ENCODE results near the gene GNG5. TPM values are rescaled to one million over a fixed set of nuclear protein-coding genes. Genes with fewer than 3 reads are reported as not detected.
A peak's percentile ranks its signal among the peaks of the same experiment; 100 is the strongest.

Gene GNG5
- total and polyA plus RNA-seq, 3 experiments from 2014 or later: 123 to 249 (median 128) TPM

GRCh38 chr1:84488107-84488506 lies 18.3 kb downstream of the GNG5 start:
- no peak overlapping the region for H3K4me3 Mint-ChIP-seq
- CTCF ChIA-PET: no interaction called here
- Histone ChIP-seq H3K9me3 (ENCODE audit: low read length) (no peaks in the 10 kb centered on the region), H3K4me3 (ENCODE audit: low read length) (no peak overlapping the region), H3K4me1 (ENCODE audit: insufficient read depth, low read length) (peaks cover 8% of the 10 kb centered on the region), H3K27me3 (ENCODE audit: insufficient read depth, low read length, poor library complexity, severe bottlenecking) (no peaks in the 10 kb centered on the region), H3K36me3 (ENCODE audit: insufficient read depth, low read length) (peaks cover 44% of the 10 kb centered on the region), H3K27ac (ENCODE audit: low read depth, low read length) (no peak overlapping the region)
- H3K27ac Mint-ChIP-seq: no peak overlapping the region
- no peaks in the 10 kb centered on the region for H3K9me3 Mint-ChIP-seq
- H3K27me3 Mint-ChIP-seq: no peaks in the 10 kb centered on the region
- peaks cover 7 to 82% (median 24%) of the 10 kb centered on the region in 3 donors for H3K36me3 Mint-ChIP-seq
- POLR2A ChIA-PET: no interaction called here
- no peak for DNase-seq
- H3K4me1 Mint-ChIP-seq: peaks cover 40 to 59% (median 46%) of the 10 kb centered on the region in 3 donors

GRCh38 chr1:84481317-84481716 lies 25.1 kb downstream of the GNG5 start:
- Mint-ChIP-seq H3K27me3 (peaks cover 15 to 16% of the 10 kb centered on the region in 2 donors), H3K36me3 (peaks cover 27 to 59% (median 29%) of the 10 kb centered on the region in 3 donors), H3K27ac (peak overlapping the region in 2 of 8 donors; percentile 24 to 33), H3K9me3 (peaks cover 3 to 9% (median 6%) of the 10 kb centered on the region in 5 donors), H3K4me3 (peak overlapping the region; percentile 37 to 79 (median 57)), H3K4me1 (peaks cover 48 to 67% (median 62%) of the 10 kb centered on the region in 3 donors)
- no peak for DNase-seq
- H3K27ac ChIP-seq (ENCODE audit: low read depth, low read length): no peak overlapping the region
- H3K36me3 ChIP-seq (ENCODE audit: insufficient read depth, low read length): peaks cover 21% of the 10 kb centered on the region
- ChIA-PET POLR2A (no interaction called here), CTCF (interaction anchor here (1.8 kb wide), 1 partner anchor 93 kb away, joined by 6 read pairs; the partner anchor contains the start of gene CTBS)
- peak overlapping the region; percentile 32 for H3K4me3 ChIP-seq (ENCODE audit: low read length)
- peaks cover 35% of the 10 kb centered on the region for H3K4me1 ChIP-seq (ENCODE audit: insufficient read depth, low read length)
- no peaks in the 10 kb centered on the region for H3K9me3 ChIP-seq (ENCODE audit: low read length)
- no peaks in the 10 kb centered on the region for H3K27me3 ChIP-seq (ENCODE audit: insufficient read depth, low read length, poor library complexity, severe bottlenecking)

- CTCF ChIA-PET: interaction anchor here (1.3 to 1.8 kb wide), 4 partner anchors 25 to 336 kb away, joined by 4 to 8 read pairs (median 5); partner anchors contain the start of genes CTBS, GNG5, PRKACB and SPATA1
- H3K9me3 ChIP-seq (ENCODE audit: low read length): no peaks in the 10 kb centered on the region
- H3K27ac ChIP-seq (ENCODE audit: low read depth, low read length): peak overlapping the region; percentile 85
- POLR2A ChIA-PET: interaction anchor here (1.3 to 3.0 kb wide), 3 partner anchors 12 to 93 kb away, joined by 3 to 13 read pairs (median 12); partner anchors contain the start of genes CTBS, GNG5 and SPATA1
- DNase-seq: no peak
- peaks cover 35% of the 10 kb centered on the region for H3K4me1 ChIP-seq (ENCODE audit: insufficient read depth, low read length)
- no peaks in the 10 kb centered on the region for H3K27me3 ChIP-seq (ENCODE audit: insufficient read depth, low read length, poor library complexity, severe bottlenecking)
- peaks cover 21% of the 10 kb centered on the region for H3K36me3 ChIP-seq (ENCODE audit: insufficient read depth, low read length)
- H3K4me3 Mint-ChIP-seq: peak overlapping the region; percentile 46 to 100 (median 98)
- peaks cover 3 to 9% (median 6%) of the 10 kb centered on the region in 5 donors for H3K9me3 Mint-ChIP-seq
- peak overlapping the region in 1 of 8 donors; percentile 42 for H3K27ac Mint-ChIP-seq
- peak overlapping the region; percentile 54 for H3K4me3 ChIP-seq (ENCODE audit: low read length)
- peaks cover 15 to 23% of the 10 kb centered on the region in 2 donors for H3K27me3 Mint-ChIP-seq
- peaks cover 22 to 54% (median 29%) of the 10 kb centered on the region in 3 donors for H3K36me3 Mint-ChIP-seq
- H3K4me1 Mint-ChIP-seq: peaks cover 43 to 61% (median 55%) of the 10 kb centered on the region in 3 donors
These were observed 25.7 kb downstream of the GNG5 start for GRCh38 chr1:84480650-84481049.

- H3K36me3 ChIP-seq (ENCODE audit: insufficient read depth, low read length): peaks cover 21% of the 10 kb centered on the region
These were observed 26.4 kb downstream of the GNG5 start for GRCh38 chr1:84479998-84480397.

GRCh38 chr1:84478876-84479868 lies 27.2 kb downstream of the GNG5 start, which contains the start of gene RPF1:
Gene RPF1, plus strand, starts transcription at chr1:84479266. Its CDS starts 16 bp downstream, at chr1:84479282.
- Mint-ChIP-seq H3K9me3 (peaks cover 3 to 9% (median 6%) of the 10 kb centered on the region in 5 donors), H3K27me3 (peaks cover 17 to 38% of the 10 kb centered on the region in 2 donors), H3K36me3 (peaks cover 21 to 40% (median 28%) of the 10 kb centered on the region in 3 donors), H3K27ac (peak within 1 kb of the TSS; percentile 97 to 100 (median 99)), H3K4me1 (peaks cover 39 to 55% (median 47%) of the 10 kb centered on the region in 3 donors), H3K4me3 (peak within 1 kb of the TSS; percentile 98 to 100 (median 99))
- CTCF ChIA-PET: interaction anchor here (0.9 to 1.8 kb wide), 7 partner anchors 23 to 338 kb away, joined by 4 to 8 read pairs (median 4); partner anchors contain the start of genes CTBS, GNG5, PRKACB and SPATA1
- peak within 1 kb of the TSS; percentile 54 for H3K4me3 ChIP-seq (ENCODE audit: low read length)
- peaks cover 20% of the 10 kb centered on the region for H3K36me3 ChIP-seq (ENCODE audit: insufficient read depth, low read length)
- H3K27me3 ChIP-seq (ENCODE audit: insufficient read depth, low read length, poor library complexity, severe bottlenecking): no peaks in the 10 kb centered on the region
- POLR2A ChIA-PET: interaction anchor here (0.6 to 3.0 kb wide), 6 partner anchors 27 to 94 kb away, joined by 3 to 13 read pairs (median 3); partner anchors contain the start of genes CTBS, GNG5 and SPATA1
- DNase-seq: peak; percentile 68 to 89 (median 85)
- no peaks in the 10 kb centered on the region for H3K9me3 ChIP-seq (ENCODE audit: low read length)
- peak within 1 kb of the TSS; percentile 85 for H3K27ac ChIP-seq (ENCODE audit: low read depth, low read length)
- peaks cover 35% of the 10 kb centered on the region for H3K4me1 ChIP-seq (ENCODE audit: insufficient read depth, low read length)

More at GRCh38 chr1:84479998-84480397, 26.4 kb downstream of the GNG5 start:
- Mint-ChIP-seq H3K27me3 (peaks cover 15 to 30% of the 10 kb centered on the region in 2 donors), H3K36me3 (peaks cover 22 to 48% (median 30%) of the 10 kb centered on the region in 3 donors), H3K4me3 (peak overlapping the region; percentile 98 to 100 (median 99)), H3K9me3 (peaks cover 3 to 9% (median 6%) of the 10 kb centered on the region in 5 donors), H3K27ac (peak overlapping the region; percentile 97 to 100 (median 99)), H3K4me1 (peaks cover 41 to 58% (median 51%) of the 10 kb centered on the region in 3 donors)
- ChIA-PET POLR2A (interaction anchor here (0.6 to 3.0 kb wide), 4 partner anchors 12 to 94 kb away, joined by 3 to 13 read pairs (median 8); partner anchors contain the start of genes CTBS, GNG5 and SPATA1), CTCF (interaction anchor here (1.3 to 1.8 kb wide), 6 partner anchors 24 to 339 kb away, joined by 4 to 8 read pairs (median 4); partner anchors contain the start of genes CTBS, GNG5, PRKACB and SPATA1)
- Histone ChIP-seq H3K4me3 (ENCODE audit: low read length) (peak overlapping the region; percentile 54), H3K27me3 (ENCODE audit: insufficient read depth, low read length, poor library complexity, severe bottlenecking) (no peaks in the 10 kb centered on the region), H3K4me1 (ENCODE audit: insufficient read depth, low read length) (peaks cover 35% of the 10 kb centered on the region), H3K27ac (ENCODE audit: low read depth, low read length) (peak overlapping the region; percentile 85), H3K9me3 (ENCODE audit: low read length) (no peaks in the 10 kb centered on the region)
- no peak for DNase-seq

- ChIA-PET CTCF (no interaction called here), POLR2A (no interaction called here)
- Histone ChIP-seq H3K36me3 (ENCODE audit: insufficient read depth, low read length) (peaks cover 2% of the 10 kb centered on the region), H3K27ac (ENCODE audit: low read depth, low read length) (no peak overlapping the region), H3K4me1 (ENCODE audit: insufficient read depth, low read length) (peaks cover 21% of the 10 kb centered on the region), H3K4me3 (ENCODE audit: low read length) (no peak overlapping the region), H3K9me3 (ENCODE audit: low read length) (no peaks in the 10 kb centered on the region), H3K27me3 (ENCODE audit: insufficient read depth, low read length, poor library complexity, severe bottlenecking) (peaks cover 6% of the 10 kb centered on the region)
- Mint-ChIP-seq H3K27me3 (peaks cover 29 to 64% of the 10 kb centered on the region in 2 donors), H3K27ac (no peak overlapping the region), H3K4me1 (peaks cover 18 to 29% (median 21%) of the 10 kb centered on the region in 3 donors), H3K36me3 (peaks cover 10 to 25% (median 16%) of the 10 kb centered on the region in 3 donors), H3K4me3 (no peak overlapping the region), H3K9me3 (peaks cover 3 to 9% (median 6%) of the 10 kb centered on the region in 5 donors)
- DNase-seq: no peak
These were observed 30.2 kb downstream of the GNG5 start for GRCh38 chr1:84476225-84476624.

GRCh38 chr1:84467298-84467697 lies 39.1 kb downstream of the GNG5 start:
- Mint-ChIP-seq H3K9me3 (no peaks in the 10 kb centered on the region), H3K4me1 (no peaks in the 10 kb centered on the region), H3K36me3 (peaks cover 0 to 3% (median 0%) of the 10 kb centered on the region in 3 donors), H3K27me3 (peaks cover 23 to 61% of the 10 kb centered on the region in 2 donors), H3K27ac (no peak overlapping the region), H3K4me3 (no peak overlapping the region)
- H3K4me3 ChIP-seq (ENCODE audit: low read length): no peak overlapping the region
- no peak for DNase-seq
- POLR2A ChIA-PET: no interaction called here
- peaks cover 12% of the 10 kb centered on the region for H3K27me3 ChIP-seq (ENCODE audit: insufficient read depth, low read length, poor library complexity, severe bottlenecking)
- no peaks in the 10 kb centered on the region for H3K36me3 ChIP-seq (ENCODE audit: insufficient read depth, low read length)
- CTCF ChIA-PET: no interaction called here
- H3K9me3 ChIP-seq (ENCODE audit: low read length): no peaks in the 10 kb centered on the region
- H3K27ac ChIP-seq (ENCODE audit: low read depth, low read length): no peak overlapping the region
- no peaks in the 10 kb centered on the region for H3K4me1 ChIP-seq (ENCODE audit: insufficient read depth, low read length)

Measured in CD8-positive, alpha-beta memory T cell (primary cell).